Smooth muscle cell (in vitro differentiated cells): ENCODE data around the gene CMIP. TPM values are rescaled to one million over a fixed set of nuclear protein-coding genes. Genes with fewer than 3 reads are reported as not detected.

Experiments
- DNase-seq: peaks from one replicate; lab custom pipeline; 2025; ENCODE audit not compliant: unreplicated experiment; lab: John Stamatoyannopoulos, UW
- H2AFZ ChIP-seq: fragments of 200-600 bp; sonication (generic); 2 replicates; pipeline ENCODE4 v1.6.0; 2016; ENCODE audit warnings: antibody characterized with exemption, low read depth, mild to moderate bottlenecking
- H3F3A ChIP-seq: fragments of 200-600 bp; sonication (generic); 2 replicates; pipeline ENCODE4 v1.6.0; 2017; ENCODE audit warnings: antibody characterized with exemption, low read depth
- H3K27ac ChIP-seq: fragments of 200-600 bp; sonication (generic); 2 replicates; pipeline ENCODE4 v1.5.1; 2016; ENCODE audit warnings: low read depth, mild to moderate bottlenecking
- H3K27me3 ChIP-seq: fragments of 200-600 bp; sonication (generic); 2 replicates; pipeline ENCODE4 v1.6.1; 2016; ENCODE audit warnings: low read depth, mild to moderate bottlenecking
- H3K36me3 ChIP-seq: fragments of 200-600 bp; sonication (generic); 2 replicates; pipeline ENCODE4 v1.5.1; 2016; ENCODE audit warnings: low read depth
- H3K4me1 ChIP-seq: fragments of 200-600 bp; sonication (generic); 2 replicates; pipeline ENCODE4 v1.5.1; 2016; ENCODE audit warnings: low read depth
- H3K4me2 ChIP-seq: fragments of 200-600 bp; sonication (generic); 2 replicates; pipeline ENCODE4 v1.6.0; 2016; ENCODE audit warnings: mild to moderate bottlenecking
- H3K4me3 ChIP-seq: fragments of 200-600 bp; sonication (generic); 2 replicates; pipeline ENCODE4 v1.5.1; 2016; ENCODE audit warnings: mild to moderate bottlenecking
- H3K79me2 ChIP-seq: fragments of 200-600 bp; sonication (generic); 2 replicates; pipeline ENCODE4 v1.6.0; 2016; ENCODE audit warnings: low read depth, mild to moderate bottlenecking
- H3K9ac ChIP-seq: fragments of 200-600 bp; sonication (generic); 2 replicates; pipeline ENCODE4 v1.6.0; 2016; ENCODE audit warnings: low read depth
- H3K9me3 ChIP-seq: fragments of 200-600 bp; sonication (generic); replicated peaks from 2 replicates; pipeline ENCODE4 v1.5.1; 2016; ENCODE audit warnings: low read depth
- H4K20me1 ChIP-seq: fragments of 200-600 bp; sonication (generic); 2 replicates; pipeline ENCODE4 v1.6.0; 2016; ENCODE audit warnings: low read depth
- WGBS: methylation state at CpG from one replicate; pipeline ENCODE4 v1.1.7; 2016; ENCODE audit warnings: low lambda C conversion rate; 5-methylcytosine and 5-hydroxymethylcytosine counted together
- polyA plus RNA-seq: library from polyadenylated mRNA; unstranded; fragments of >200 nt; fragmentation: Nextera tagmentation; extraction: Ambion mirVana; gene quantifications from 2 replicates; pipeline ENCODE4 v1.2.1, GENCODE V29; 2016
- total RNA-seq: library from RNA; depleted of rRNA; stranded (reverse); fragments of >200 nt; gene quantifications from 2 replicates; pipeline ENCODE4 v1.2.3, GENCODE V29; 2014
- TF ChIP-seq, protein P1 (sequence below): fragments of 200-600 bp; sonication (generic); IDR thresholded peaks from 2 replicates; pipeline ENCODE4 v1.5.1; 2017; ENCODE audit warnings: borderline replicate concordance, mild to moderate bottlenecking, antibody characterized with exemption; ENCODE audit not compliant: insufficient read depth, poor library complexity, severe bottlenecking

Gene CMIP
- total and polyA plus RNA-seq, 2 experiments from 2014 or later = 2.5 to 44.5 TPM

DNA sequence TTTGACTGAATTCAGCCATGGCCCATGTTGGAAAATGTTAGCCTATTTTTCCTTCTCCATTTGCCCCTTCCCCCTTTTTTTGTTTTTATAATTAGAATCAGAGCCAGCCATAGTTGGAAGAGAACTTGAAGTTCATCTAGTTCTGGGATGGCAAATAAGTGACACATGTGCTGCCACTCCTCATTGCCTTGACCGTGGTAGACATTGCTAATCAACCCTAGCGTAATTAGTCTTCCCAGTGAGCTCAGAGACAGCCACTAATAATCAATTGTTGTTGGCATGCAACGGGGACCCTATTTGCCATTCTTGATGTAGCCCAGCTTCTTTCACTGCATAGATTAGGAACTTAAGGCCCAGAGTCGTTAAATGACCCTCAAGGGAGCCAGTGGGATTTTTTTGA lies 16.6 kb downstream of the CMIP start:
- Histone ChIP-seq H3K36me3 (no peaks in the 10 kb centered on the region), H3K4me2 (no peak overlapping the region), H3K4me1 (peaks cover 6% of the 10 kb centered on the region), H3K9ac (no peak overlapping the region), H3K27ac (no peak overlapping the region), H3K27me3 (no peaks in the 10 kb centered on the region), H3F3A (no peaks in the 10 kb centered on the region), H3K4me3 (no peak overlapping the region), H3K79me2 (peaks cover 95% of the 10 kb centered on the region), H4K20me1 (peaks cover 100% of the 10 kb centered on the region), H2AFZ (no peak overlapping the region), H3K9me3 (no peaks in the 10 kb centered on the region)
- TF ChIP-seq, protein P1, sequence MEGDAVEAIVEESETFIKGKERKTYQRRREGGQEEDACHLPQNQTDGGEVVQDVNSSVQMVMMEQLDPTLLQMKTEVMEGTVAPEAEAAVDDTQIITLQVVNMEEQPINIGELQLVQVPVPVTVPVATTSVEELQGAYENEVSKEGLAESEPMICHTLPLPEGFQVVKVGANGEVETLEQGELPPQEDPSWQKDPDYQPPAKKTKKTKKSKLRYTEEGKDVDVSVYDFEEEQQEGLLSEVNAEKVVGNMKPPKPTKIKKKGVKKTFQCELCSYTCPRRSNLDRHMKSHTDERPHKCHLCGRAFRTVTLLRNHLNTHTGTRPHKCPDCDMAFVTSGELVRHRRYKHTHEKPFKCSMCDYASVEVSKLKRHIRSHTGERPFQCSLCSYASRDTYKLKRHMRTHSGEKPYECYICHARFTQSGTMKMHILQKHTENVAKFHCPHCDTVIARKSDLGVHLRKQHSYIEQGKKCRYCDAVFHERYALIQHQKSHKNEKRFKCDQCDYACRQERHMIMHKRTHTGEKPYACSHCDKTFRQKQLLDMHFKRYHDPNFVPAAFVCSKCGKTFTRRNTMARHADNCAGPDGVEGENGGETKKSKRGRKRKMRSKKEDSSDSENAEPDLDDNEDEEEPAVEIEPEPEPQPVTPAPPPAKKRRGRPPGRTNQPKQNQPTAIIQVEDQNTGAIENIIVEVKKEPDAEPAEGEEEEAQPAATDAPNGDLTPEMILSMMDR = no peak
- 88% methylated on average over 4 of the region's 4 CpGs for WGBS
- no peak for DNase-seq

DNA sequence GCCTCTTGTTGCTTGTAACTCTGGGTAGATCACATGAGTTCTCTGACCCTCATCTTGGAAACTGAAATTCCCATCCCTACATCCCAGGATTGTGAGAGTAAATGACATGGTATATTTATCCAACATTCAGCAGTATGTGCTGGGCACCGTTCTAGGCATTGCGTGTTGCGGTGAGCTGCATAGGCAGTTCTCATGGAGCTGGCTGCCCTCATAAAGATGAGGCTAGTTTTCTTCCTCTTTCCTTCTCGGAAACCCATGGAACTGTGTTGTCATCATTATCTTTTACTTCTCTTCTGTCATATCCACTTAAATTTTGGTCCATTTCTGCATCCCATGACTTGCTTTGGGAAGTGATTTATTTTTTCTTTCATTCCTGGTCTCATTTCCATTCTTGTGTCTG lies 17.2 kb downstream of the CMIP start:
- TF ChIP-seq, protein P1 = no peak
- H3K27me3 ChIP-seq = no peaks in the 10 kb centered on the region
- no peak for DNase-seq
- H2AFZ ChIP-seq = no peak overlapping the region
- H3F3A ChIP-seq = no peaks in the 10 kb centered on the region
- H3K4me1 ChIP-seq = peaks cover 12% of the 10 kb centered on the region
- no peak overlapping the region for H3K27ac ChIP-seq
- H3K36me3 ChIP-seq = no peaks in the 10 kb centered on the region
- H3K9ac ChIP-seq = no peak overlapping the region
- peaks cover 96% of the 10 kb centered on the region for H3K79me2 ChIP-seq
- 94% methylated on average over 4 of the region's 4 CpGs for WGBS
- H3K4me2 ChIP-seq = no peak overlapping the region
- H3K4me3 ChIP-seq = no peak overlapping the region
- H3K9me3 ChIP-seq = no peaks in the 10 kb centered on the region
- H4K20me1 ChIP-seq = peaks cover 100% of the 10 kb centered on the region

DNA sequence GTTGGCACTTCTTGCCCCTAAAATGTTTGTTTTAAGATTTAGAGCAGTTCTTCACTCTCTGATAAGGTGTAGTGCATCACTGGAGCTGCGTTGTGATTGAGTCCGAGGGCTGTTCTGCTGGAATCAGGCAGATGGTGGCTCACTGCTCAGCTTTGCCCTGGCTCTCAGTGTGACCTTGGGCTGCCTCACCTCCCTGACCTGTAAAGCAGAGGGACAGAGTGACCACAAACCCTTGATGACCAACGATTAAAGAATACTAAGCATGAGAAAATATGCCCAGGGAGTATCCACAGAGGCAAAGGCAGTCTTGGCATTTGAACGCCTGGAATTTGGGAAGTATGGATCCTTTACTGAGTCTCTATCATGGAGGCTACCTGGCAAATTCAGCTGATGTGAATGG lies 18.1 kb downstream of the CMIP start:
- WGBS = 75% methylated on average over 4 of the region's 4 CpGs
- Histone ChIP-seq H3K36me3 (no peaks in the 10 kb centered on the region), H4K20me1 (peaks cover 100% of the 10 kb centered on the region), H3K4me1 (peaks cover 16% of the 10 kb centered on the region), H3K9me3 (no peaks in the 10 kb centered on the region), H3K27ac (no peak overlapping the region), H3K4me3 (no peak overlapping the region), H3K27me3 (no peaks in the 10 kb centered on the region), H3K4me2 (peak overlapping the region; percentile 4), H2AFZ (no peak overlapping the region), H3K79me2 (peaks cover 99% of the 10 kb centered on the region), H3F3A (no peaks in the 10 kb centered on the region), H3K9ac (no peak overlapping the region)
- TF ChIP-seq, protein P1 = no peak
- no peak for DNase-seq

DNA sequence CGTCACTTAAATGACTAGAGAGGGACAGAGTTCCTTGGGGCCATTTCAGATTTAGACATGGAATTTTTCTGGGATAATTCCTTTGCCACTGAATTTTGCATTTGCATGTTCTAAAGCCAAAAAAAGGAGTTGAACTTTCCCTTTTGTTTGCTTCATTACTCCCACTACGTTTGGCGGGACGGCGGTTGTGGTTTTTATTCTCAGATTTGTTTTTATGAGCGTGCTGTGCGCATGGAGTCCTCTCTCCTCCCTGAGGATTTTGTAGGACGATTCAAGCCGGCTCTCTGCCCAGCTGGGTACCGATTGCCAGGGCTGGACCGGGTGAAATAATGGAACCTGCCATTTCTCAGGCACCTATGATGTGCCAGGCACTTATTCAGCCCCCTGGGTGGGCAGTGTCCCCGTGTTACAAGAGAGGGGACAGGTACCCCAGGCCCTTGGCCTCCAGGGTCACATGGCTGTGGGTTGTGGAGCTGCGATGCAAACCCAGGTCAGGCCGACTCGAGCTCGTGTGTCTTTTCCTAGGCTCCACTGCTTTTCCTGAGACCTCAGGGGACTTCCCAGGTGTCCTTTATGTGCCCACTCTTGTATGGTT lies 18.8 kb downstream of the CMIP start:
- DNase-seq = no peak
- Histone ChIP-seq H4K20me1 (peaks cover 100% of the 10 kb centered on the region), H3K4me2 (no peak overlapping the region), H3K4me1 (peaks cover 10% of the 10 kb centered on the region), H2AFZ (no peak overlapping the region), H3K27me3 (no peaks in the 10 kb centered on the region), H3K4me3 (no peak overlapping the region), H3K79me2 (peaks cover 100% of the 10 kb centered on the region), H3K27ac (no peak overlapping the region), H3K9me3 (no peaks in the 10 kb centered on the region), H3F3A (no peaks in the 10 kb centered on the region), H3K9ac (no peak overlapping the region), H3K36me3 (no peaks in the 10 kb centered on the region)
- TF ChIP-seq, protein P1 = no peak
- WGBS = 93% methylated on average over 16 of the region's 16 CpGs
